DOHH2 (cell line): ENCODE results near the gene GPR108.

Experiments
- H3F3A ChIP-seq: fragments of 200-600 bp; sonication (generic), shearing (Covaris generic); 2 replicates; pipeline ENCODE4 v1.6.0; 2016; ENCODE audit warnings: antibody characterized with exemption, mild to moderate bottlenecking; ENCODE audit not compliant: control insufficient read depth, insufficient read depth
- H3K27ac ChIP-seq: fragments of 200-600 bp; sonication (generic); 2 replicates; pipeline ENCODE4 v1.5.1; 2014; ENCODE audit warnings: low read depth, mild to moderate bottlenecking, low read length, moderate library complexity
- H3K27me3 ChIP-seq: fragments of 200-600 bp; sonication (generic); 2 replicates; pipeline ENCODE4 v1.6.1; 2014; ENCODE audit warnings: mild to moderate bottlenecking, low read length, mixed read lengths; ENCODE audit not compliant: control insufficient read depth
- H3K36me3 ChIP-seq: fragments of 200-600 bp; sonication (generic); 2 replicates; pipeline ENCODE4 v1.6.1; 2014; ENCODE audit warnings: mild to moderate bottlenecking, low read length, moderate library complexity, mixed read lengths; ENCODE audit not compliant: control insufficient read depth
- H3K4me1 ChIP-seq: fragments of 200-600 bp; sonication (generic); 2 replicates; pipeline ENCODE4 v1.6.1; 2014; ENCODE audit warnings: mild to moderate bottlenecking, low read length, mixed read lengths; ENCODE audit not compliant: control insufficient read depth
- H3K4me2 ChIP-seq: fragments of 200-600 bp; sonication (generic); 2 replicates; pipeline ENCODE4 v1.6.0; 2014; ENCODE audit warnings: mild to moderate bottlenecking, low read length, moderate library complexity
- H3K4me3 ChIP-seq: fragments of 200-600 bp; sonication (generic); 2 replicates; pipeline ENCODE4 v1.5.1; 2014; ENCODE audit warnings: mild to moderate bottlenecking, low read length, mixed read lengths
- H3K79me2 ChIP-seq: fragments of 200-600 bp; sonication (generic); 2 replicates; pipeline ENCODE4 v1.6.1; 2014; ENCODE audit warnings: mild to moderate bottlenecking, low read length, mixed read lengths; ENCODE audit not compliant: control insufficient read depth
- H3K9me2 ChIP-seq: fragments of 200-600 bp; sonication (generic); replicated peaks from 2 replicates; pipeline ENCODE4 v1.6.1; 2014; ENCODE audit warnings: mild to moderate bottlenecking, low read length, mixed read lengths; ENCODE audit not compliant: control insufficient read depth
- H3K9me3 ChIP-seq: fragments of 200-600 bp; sonication (generic); 2 replicates; pipeline ENCODE4 v1.6.1; 2014; ENCODE audit warnings: antibody characterized with exemption, low read length, mixed read lengths; ENCODE audit not compliant: control insufficient read depth, insufficient read depth
- H4K20me1 ChIP-seq: fragments of 200-600 bp; sonication (generic); 2 replicates; pipeline ENCODE4 v1.6.0; 2014; ENCODE audit warnings: low read depth, mild to moderate bottlenecking, antibody characterized with exemption, low read length, moderate library complexity; ENCODE audit not compliant: control insufficient read depth, insufficient read depth
- CTCF ChIP-seq: fragments of 200-600 bp; sonication (generic); IDR thresholded peaks from one replicate; pipeline ENCODE4 v1.5.1; 2014; ENCODE audit warnings: antibody characterized with exemption, mild to moderate bottlenecking, low read depth, low read length; ENCODE audit not compliant: poor library complexity, severe bottlenecking
- EZH2phosphoT487 ChIP-seq: fragments of 200-600 bp; sonication (generic); IDR thresholded peaks from 2 replicates; pipeline ENCODE4 v1.6.1; 2017; ENCODE audit warnings: borderline replicate concordance, mild to moderate bottlenecking, antibody characterized with exemption, low read length, moderate library complexity, mixed read lengths

GPR108 gene

DNA sequence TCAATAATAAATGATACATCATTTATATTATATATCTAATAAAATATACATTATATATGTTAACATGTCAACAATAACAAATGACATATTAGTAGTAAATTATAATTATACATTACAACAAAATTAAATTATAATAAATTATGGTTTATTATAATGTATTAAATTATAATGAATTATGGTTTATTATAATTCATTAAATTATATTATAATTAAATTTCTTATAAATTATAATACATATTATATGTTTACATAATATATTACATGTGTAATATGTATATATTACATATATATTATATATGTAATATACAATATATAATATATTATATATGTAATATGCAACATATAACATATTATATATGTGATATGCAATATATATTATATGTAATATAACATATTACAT is 37.4 kb downstream of the GPR108 start:
- Histone ChIP-seq H3K27ac (no peak overlapping the region), H3F3A (no peaks in the 10 kb centered on the region), H3K79me2 (no peaks in the 10 kb centered on the region), H4K20me1 (no peaks in the 10 kb centered on the region), H3K27me3 (no peaks in the 10 kb centered on the region), H3K9me2 (no peaks in the 10 kb centered on the region), H3K36me3 (no peaks in the 10 kb centered on the region), H3K4me1 (no peaks in the 10 kb centered on the region), H3K4me3 (no peak overlapping the region), H3K4me2 (no peak overlapping the region), H3K9me3 (no peaks in the 10 kb centered on the region)
- no peak for TF ChIP-seq CTCF

- no peaks in the 10 kb centered on the region for H4K20me1 ChIP-seq
- H3K4me1 ChIP-seq = no peaks in the 10 kb centered on the region
- no peaks in the 10 kb centered on the region for H3F3A ChIP-seq
- no peaks in the 10 kb centered on the region for H3K79me2 ChIP-seq
- H3K4me2 ChIP-seq = no peak overlapping the region
- H3K4me3 ChIP-seq = no peak overlapping the region
- no peak overlapping the region for H3K27ac ChIP-seq
- no peaks in the 10 kb centered on the region for H3K36me3 ChIP-seq
- TF ChIP-seq EZH2phosphoT487 (no peak), CTCF (no peak)
- no peaks in the 10 kb centered on the region for H3K9me3 ChIP-seq
- H3K9me2 ChIP-seq = no peaks in the 10 kb centered on the region
- H3K27me3 ChIP-seq = no peaks in the 10 kb centered on the region
Observed at GRCh38 chr19:6697291-6697690, 40.1 kb downstream of the GPR108 start.

DNA sequence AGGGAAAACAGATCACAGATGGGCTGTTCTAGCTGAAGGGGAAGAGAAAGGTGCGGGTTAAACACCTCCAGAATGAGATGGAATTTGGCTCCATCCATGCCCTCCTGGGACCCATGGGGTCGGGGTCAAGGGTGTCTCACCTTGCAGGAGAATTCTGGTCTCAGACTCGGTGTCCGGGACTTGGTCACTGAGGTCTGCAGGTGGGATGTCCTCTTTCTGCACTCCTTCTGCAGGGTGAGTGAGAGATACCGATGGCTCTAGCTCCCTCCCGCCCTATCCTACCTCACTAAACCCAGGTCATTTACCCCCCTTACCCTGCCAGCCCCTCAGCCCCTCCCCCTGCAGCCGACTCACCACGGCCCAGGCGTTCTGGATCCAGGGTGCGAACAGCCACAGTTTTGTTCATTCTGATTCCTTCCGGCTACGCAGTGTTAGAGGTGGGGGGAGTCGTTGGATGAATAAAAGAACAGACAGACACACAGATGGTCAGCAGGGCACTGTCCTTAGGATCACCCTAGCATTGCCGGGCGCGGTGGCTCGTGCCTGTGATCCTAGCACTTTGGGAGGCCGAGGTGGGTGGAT is 41.0 kb downstream of the GPR108 start:
- H3K79me2 ChIP-seq = no peaks in the 10 kb centered on the region
- H3K4me3 ChIP-seq = no peak overlapping the region
- no peaks in the 10 kb centered on the region for H4K20me1 ChIP-seq
- no peak overlapping the region for H3K27ac ChIP-seq
- no peaks in the 10 kb centered on the region for H3F3A ChIP-seq
- no peaks in the 10 kb centered on the region for H3K9me2 ChIP-seq
- H3K4me2 ChIP-seq = no peak overlapping the region
- TF ChIP-seq CTCF (no peak), EZH2phosphoT487 (no peak)
- no peaks in the 10 kb centered on the region for H3K27me3 ChIP-seq
- no peaks in the 10 kb centered on the region for H3K9me3 ChIP-seq
- no peaks in the 10 kb centered on the region for H3K36me3 ChIP-seq
- no peaks in the 10 kb centered on the region for H3K4me1 ChIP-seq
